ENCODE measurements around the gene RER1.

- TF ChIP-seq, protein P1, sequence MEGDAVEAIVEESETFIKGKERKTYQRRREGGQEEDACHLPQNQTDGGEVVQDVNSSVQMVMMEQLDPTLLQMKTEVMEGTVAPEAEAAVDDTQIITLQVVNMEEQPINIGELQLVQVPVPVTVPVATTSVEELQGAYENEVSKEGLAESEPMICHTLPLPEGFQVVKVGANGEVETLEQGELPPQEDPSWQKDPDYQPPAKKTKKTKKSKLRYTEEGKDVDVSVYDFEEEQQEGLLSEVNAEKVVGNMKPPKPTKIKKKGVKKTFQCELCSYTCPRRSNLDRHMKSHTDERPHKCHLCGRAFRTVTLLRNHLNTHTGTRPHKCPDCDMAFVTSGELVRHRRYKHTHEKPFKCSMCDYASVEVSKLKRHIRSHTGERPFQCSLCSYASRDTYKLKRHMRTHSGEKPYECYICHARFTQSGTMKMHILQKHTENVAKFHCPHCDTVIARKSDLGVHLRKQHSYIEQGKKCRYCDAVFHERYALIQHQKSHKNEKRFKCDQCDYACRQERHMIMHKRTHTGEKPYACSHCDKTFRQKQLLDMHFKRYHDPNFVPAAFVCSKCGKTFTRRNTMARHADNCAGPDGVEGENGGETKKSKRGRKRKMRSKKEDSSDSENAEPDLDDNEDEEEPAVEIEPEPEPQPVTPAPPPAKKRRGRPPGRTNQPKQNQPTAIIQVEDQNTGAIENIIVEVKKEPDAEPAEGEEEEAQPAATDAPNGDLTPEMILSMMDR (IDR thresholded peaks at IDR 0.05): no peak
- TF ChIP-seq EP300 (IDR thresholded peaks at IDR 0.05): no peak
These were observed 23.7 kb downstream of the RER1 start for GRCh38 chr1:2415337-2415736.
